Measurements from ENCODE around the gene CANT1. TPM values are rescaled to one million over a fixed set of nuclear protein-coding genes. Genes with fewer than 3 reads are reported as not detected.
A peak's percentile ranks its signal among the peaks of the same experiment; 100 is the strongest.

CANT1 gene
- total and polyA plus RNA-seq, 2 experiments from 2014 or later, result 33.0 to 36.1 TPM

DNA sequence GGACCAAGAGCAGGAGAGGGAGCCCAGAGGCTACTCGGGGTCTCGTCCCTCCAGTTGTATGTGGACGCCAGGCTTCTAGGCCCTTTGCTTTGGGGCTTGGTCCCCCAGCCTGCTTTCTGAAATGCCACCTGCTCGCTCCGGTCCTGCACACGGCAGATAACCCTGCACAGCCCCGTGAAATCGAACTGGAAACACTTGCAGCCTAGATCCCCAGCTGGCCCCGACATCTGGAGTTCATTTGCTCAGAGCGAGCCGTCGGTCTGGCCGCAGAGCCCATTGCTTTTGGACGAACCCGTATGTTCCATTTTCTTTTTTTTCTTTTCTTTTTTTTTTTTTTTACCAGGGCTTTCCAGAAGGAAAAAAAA is 37.3 kb upstream of the CANT1 start:
- Histone ChIP-seq H2AFZ (no peak overlapping the region), H3K27me3 (no peaks in the 10 kb centered on the region), H4K20me1 (ENCODE audit: insufficient read depth, poor library complexity, severe bottlenecking) (no peaks in the 10 kb centered on the region), H3K9me2 (replicated peaks; ENCODE audit: insufficient read depth) (no peaks in the 10 kb centered on the region), H3K4me3 (no peak overlapping the region), H3K27ac (no peak overlapping the region), H3K4me1 (ENCODE audit: insufficient read depth) (peaks cover 7% of the 10 kb centered on the region), H3K36me3 (replicated peaks; ENCODE audit: insufficient read depth, low read depth) (no peaks in the 10 kb centered on the region), H3K4me2 (no peak overlapping the region), H3K9me3 (ENCODE audit: low read depth) (no peaks in the 10 kb centered on the region), H3K79me2 (no peaks in the 10 kb centered on the region)
- 59% methylated on average over 15 of the region's 15 CpGs for WGBS (ENCODE audit: low lambda C conversion rate, missing lambda C conversion rate)
- TF ChIP-seq EZH2 (IDR thresholded peaks at IDR 0.05; ENCODE audit: borderline replicate concordance), result no peak
- no peak for TF ChIP-seq EZH2phosphoT487 (IDR thresholded peaks at IDR 0.05; ENCODE audit: low read depth, severe bottlenecking, unreplicated experiment)
- TF ChIP-seq, protein P1, sequence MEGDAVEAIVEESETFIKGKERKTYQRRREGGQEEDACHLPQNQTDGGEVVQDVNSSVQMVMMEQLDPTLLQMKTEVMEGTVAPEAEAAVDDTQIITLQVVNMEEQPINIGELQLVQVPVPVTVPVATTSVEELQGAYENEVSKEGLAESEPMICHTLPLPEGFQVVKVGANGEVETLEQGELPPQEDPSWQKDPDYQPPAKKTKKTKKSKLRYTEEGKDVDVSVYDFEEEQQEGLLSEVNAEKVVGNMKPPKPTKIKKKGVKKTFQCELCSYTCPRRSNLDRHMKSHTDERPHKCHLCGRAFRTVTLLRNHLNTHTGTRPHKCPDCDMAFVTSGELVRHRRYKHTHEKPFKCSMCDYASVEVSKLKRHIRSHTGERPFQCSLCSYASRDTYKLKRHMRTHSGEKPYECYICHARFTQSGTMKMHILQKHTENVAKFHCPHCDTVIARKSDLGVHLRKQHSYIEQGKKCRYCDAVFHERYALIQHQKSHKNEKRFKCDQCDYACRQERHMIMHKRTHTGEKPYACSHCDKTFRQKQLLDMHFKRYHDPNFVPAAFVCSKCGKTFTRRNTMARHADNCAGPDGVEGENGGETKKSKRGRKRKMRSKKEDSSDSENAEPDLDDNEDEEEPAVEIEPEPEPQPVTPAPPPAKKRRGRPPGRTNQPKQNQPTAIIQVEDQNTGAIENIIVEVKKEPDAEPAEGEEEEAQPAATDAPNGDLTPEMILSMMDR (IDR thresholded peaks at IDR 0.05; ENCODE audit: poor library complexity), result no peak
- DNase-seq (ENCODE audit: low spot score), result no peak

DNA sequence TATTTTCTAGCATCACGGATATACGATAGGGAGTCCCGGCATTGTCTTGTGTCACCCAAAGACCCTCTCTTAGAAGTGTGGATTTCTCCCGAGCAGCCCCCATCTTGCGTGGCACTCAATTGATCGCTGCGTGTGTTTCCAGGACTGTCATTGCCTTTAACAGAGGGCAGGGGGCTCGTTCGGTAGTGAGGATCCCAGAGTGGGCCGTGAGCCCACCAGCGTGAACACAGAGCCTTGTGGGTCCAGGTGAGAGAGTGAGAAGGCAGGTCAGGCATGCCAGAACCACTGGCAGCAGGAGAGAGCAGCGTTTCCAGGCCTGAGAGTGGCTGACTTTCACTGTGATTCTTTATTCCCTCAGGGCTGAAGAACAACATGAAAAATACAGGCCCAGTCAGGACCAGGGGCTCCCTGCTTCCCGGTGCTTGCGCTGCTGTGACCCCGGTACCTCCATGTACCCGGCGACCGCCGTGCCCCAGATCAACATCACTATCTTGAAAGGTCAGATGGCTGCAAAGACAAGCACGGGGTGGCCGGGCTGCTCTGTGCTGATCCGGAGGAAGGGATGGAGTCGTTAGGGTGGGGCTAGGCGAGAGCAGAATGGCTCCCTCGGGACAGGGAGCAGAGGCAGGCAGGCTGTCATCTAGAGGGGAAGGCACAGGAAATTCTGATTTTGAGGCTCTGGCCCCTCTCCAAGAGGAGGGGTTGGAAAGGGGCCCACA is 36.8 kb upstream of the CANT1 start:
- H3K27ac ChIP-seq, result no peak overlapping the region
- H3K36me3 ChIP-seq (replicated peaks; ENCODE audit: insufficient read depth, low read depth), result no peaks in the 10 kb centered on the region
- no peak for DNase-seq (ENCODE audit: low spot score)
- H3K9me3 ChIP-seq (ENCODE audit: low read depth), result no peaks in the 10 kb centered on the region
- H3K27me3 ChIP-seq, result no peaks in the 10 kb centered on the region
- H3K9me2 ChIP-seq (replicated peaks; ENCODE audit: insufficient read depth), result no peaks in the 10 kb centered on the region
- H2AFZ ChIP-seq, result no peak overlapping the region
- no peak overlapping the region for H3K4me2 ChIP-seq
- no peak overlapping the region for H3K4me3 ChIP-seq
- H3K79me2 ChIP-seq, result no peaks in the 10 kb centered on the region
- WGBS (ENCODE audit: low lambda C conversion rate, missing lambda C conversion rate), result 71% methylated on average over 25 of the region's 25 CpGs
- no peak for TF ChIP-seq EZH2phosphoT487 (IDR thresholded peaks at IDR 0.05; ENCODE audit: low read depth, severe bottlenecking, unreplicated experiment)
- TF ChIP-seq, protein P1 (IDR thresholded peaks at IDR 0.05; ENCODE audit: poor library complexity), result no peak
- no peak for TF ChIP-seq EZH2 (IDR thresholded peaks at IDR 0.05; ENCODE audit: borderline replicate concordance)
- no peaks in the 10 kb centered on the region for H4K20me1 ChIP-seq (ENCODE audit: insufficient read depth, poor library complexity, severe bottlenecking)
- peaks cover 7% of the 10 kb centered on the region for H3K4me1 ChIP-seq (ENCODE audit: insufficient read depth)

DNA sequence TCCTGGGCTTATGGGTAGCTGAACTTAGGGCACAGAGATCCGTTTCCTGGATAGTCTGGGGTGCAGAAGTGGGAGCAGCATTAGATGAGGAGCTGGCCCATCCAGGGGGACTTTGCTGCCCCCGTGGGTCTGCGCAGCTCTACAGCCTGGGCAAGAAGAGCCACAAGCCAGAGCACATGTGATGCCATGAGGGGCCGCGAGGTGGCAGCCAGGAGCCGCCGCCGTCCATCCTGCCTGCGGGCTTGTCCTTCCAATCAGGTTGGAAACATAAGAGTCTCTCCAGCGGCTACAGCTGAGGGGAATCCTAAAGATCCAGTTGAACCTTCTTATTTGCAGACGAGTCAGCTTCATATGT is 36.3 kb upstream of the CANT1 start:
- Histone ChIP-seq H3K4me1 (ENCODE audit: insufficient read depth) (peaks cover 7% of the 10 kb centered on the region), H3K9me2 (replicated peaks; ENCODE audit: insufficient read depth) (no peaks in the 10 kb centered on the region), H3K9me3 (ENCODE audit: low read depth) (no peaks in the 10 kb centered on the region), H3K4me2 (no peak overlapping the region), H4K20me1 (ENCODE audit: insufficient read depth, poor library complexity, severe bottlenecking) (no peaks in the 10 kb centered on the region), H3K27ac (no peak overlapping the region), H3K79me2 (no peaks in the 10 kb centered on the region), H3K36me3 (replicated peaks; ENCODE audit: insufficient read depth, low read depth) (no peaks in the 10 kb centered on the region), H2AFZ (no peak overlapping the region), H3K27me3 (no peaks in the 10 kb centered on the region), H3K4me3 (no peak overlapping the region)
- TF ChIP-seq, protein P1 (IDR thresholded peaks at IDR 0.05; ENCODE audit: poor library complexity), result peak; percentile 86
- no peak for TF ChIP-seq EZH2 (IDR thresholded peaks at IDR 0.05; ENCODE audit: borderline replicate concordance)
- TF ChIP-seq EZH2phosphoT487 (IDR thresholded peaks at IDR 0.05; ENCODE audit: low read depth, severe bottlenecking, unreplicated experiment), result no peak
- peak; percentile 87 for DNase-seq (ENCODE audit: low spot score)
- 5% methylated on average over 11 of the region's 11 CpGs for WGBS (ENCODE audit: low lambda C conversion rate, missing lambda C conversion rate)

All from hepatocyte (in vitro differentiated cells).